Activated T-helper 9 cell treated with anti-CD3 and anti-CD28 coated beads, Interleukin-2, amount 50 U/mL, for 16 hours (primary cell): ENCODE results near the gene SLC16A2.

ENCODE experiments used
- DNase-seq: peaks from one replicate; pipeline ENCODE4 v3.0.0-alpha.2; 2020; ENCODE audit warnings: low read depth

SLC16A2 gene

DNA sequence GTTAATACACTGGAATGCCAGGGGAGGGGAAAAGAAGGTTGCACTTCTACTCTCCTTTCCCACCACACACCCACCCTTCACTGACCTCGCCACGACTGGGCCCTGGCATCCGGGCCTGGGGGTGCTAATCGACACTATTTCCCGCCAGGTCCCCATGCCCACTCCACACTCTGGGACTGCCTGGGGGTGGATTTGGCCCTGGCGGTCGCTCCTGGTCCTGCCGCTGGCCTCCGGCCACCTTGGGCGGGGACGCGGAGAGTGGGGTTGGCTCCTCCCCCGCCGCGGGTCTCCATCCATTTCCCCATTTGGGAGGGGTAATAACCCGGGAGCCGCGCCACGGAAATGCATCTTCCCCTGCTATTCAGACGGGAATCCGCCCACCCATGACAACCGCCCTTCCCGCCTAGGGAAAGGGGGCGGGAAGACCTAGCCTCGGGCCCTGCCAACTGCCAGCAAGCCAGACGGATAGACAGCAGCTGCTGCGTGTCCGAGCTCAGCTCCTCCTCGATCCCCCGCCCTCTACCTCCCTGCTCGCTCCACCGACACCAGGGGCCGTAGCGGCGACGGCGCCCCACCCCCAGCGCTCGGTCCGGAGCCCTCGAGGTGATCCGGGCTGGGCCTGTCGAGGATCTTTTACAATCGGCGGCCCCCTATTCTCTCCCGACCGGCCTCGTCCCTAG lies 115.0 kb downstream of the SLC16A2 start:
- peak; percentile 12 for DNase-seq

DNA sequence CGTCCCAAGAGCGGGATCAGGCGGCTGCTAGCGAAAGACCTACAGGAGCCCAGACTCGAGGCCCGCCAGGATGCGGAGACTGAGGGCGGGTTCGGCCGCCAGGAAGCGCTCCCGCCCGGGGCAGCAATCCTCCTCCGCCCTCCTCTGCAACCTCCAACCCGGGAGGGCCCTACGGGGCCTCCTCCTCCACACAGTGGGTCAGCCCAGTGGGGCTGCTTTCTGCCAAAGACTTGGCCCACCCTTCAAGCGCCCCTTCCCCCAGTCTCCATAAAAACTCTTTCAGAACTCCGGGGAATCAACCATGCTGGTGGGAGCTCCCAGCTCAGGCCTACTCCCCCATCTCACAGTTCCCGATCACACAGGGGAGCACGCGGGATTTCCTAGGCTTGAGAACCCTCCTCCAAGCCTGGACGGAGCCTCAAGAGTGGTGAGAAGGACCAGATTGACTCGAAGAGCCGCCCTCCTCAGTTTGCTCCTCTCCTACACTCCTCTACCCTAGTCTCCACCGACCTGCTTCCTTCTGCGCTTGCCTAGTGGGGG lies 115.6 kb downstream of the SLC16A2 start:
- no peak for DNase-seq

DNA sequence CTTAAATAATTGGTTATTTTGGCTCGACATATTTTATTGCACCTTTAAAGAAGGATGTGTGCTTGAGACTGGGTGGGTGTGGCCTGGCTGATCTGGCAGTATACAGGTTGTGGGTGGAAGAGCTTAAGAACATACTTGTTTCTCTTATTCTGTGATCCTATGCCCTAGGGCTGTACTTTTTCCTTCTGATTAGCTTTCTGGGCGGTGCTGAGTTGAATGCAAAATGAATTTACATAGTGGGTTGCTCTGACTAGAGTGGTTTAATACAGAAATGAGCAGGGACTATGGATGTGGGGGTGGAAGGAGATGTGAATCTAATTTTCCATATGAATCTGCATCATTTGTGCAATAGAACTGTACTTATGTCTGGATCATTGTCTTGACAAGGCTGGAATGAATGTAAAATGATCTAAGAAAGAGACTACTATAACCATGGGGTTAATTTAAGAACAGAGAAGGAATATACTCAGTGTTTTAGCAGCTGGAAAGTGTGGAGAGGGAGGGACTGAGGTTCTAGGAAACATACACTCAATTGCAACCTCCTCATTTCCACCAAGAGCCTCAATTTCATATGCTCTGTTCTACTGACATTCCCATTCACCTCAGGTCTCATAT lies 119.4 kb downstream of the SLC16A2 start:
- no peak for DNase-seq

DNA sequence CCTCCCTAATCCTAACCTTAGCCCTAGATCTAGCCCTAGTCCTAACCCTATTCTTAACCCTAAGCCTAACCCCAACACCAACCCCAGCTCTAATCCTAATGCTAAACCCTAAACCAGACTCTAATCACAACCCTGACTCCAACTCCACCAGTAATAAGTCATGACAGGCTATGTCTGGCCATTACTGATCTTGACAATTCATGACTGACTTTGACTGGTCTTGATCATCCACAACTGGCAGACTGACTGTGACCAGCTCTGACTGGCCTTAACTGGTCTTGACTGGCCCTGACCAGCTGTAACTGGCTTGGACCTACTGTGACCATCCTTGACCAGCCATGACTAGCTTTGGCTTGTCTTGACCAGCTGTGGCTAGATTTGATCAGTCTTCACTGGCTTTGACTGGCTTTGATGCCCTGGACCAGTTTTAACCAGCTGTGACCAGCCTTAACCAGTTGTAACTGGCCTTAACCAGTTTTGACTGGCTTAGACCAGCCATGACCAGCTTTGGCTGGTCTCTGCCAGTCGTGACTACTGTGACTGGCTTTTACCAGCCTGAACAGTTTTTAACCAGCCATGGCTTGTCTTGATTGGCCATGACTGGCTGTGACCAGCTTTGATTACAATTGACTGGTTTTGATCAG lies 124.7 kb downstream of the SLC16A2 start:
- DNase-seq, result no peak

DNA sequence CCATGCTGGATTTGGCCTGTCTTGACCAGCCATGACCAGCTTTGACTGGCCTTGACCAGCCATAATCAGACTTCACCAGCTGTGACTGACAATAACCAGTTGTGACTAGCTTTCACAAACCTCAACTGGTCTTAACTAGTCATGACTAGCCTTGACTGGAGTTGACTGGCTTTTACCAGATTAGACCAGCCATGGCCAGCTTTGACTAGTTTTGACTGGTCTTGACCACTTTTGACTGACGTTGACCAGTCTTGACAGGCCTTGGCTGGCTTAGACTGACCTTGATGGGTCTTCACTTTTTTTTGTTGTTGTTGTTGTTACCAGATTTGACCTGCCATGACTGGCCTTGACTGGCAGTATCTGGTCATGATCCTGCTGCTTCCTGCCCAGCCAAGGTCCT lies 125.7 kb downstream of the SLC16A2 start:
- no peak for DNase-seq

DNA sequence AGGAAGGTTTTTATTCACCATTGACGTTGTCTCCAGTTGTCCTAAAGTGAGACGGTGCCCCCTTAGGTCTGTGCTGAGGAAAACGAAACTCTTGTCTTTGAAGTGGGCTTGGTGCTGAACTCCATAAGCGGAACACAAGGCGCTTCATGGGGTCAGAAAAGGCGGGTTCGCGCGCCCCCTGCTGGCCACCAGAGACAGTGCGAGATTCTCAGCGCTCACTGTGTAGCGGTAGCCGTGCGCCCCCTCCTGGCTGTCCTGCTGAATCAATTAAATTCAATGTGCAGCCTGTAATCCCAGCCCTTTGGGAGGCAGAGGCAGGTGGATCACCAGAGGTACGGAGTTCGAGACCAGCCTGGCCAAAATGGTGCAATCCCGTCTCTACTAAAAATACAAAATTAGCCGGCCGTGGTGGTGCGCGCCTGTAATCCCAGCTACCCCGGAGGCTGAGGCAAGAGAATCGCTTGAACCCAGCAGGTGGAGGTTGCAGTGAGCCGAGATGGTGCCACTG lies 129.1 kb downstream of the SLC16A2 start:
- peak; percentile 83 for DNase-seq

DNA sequence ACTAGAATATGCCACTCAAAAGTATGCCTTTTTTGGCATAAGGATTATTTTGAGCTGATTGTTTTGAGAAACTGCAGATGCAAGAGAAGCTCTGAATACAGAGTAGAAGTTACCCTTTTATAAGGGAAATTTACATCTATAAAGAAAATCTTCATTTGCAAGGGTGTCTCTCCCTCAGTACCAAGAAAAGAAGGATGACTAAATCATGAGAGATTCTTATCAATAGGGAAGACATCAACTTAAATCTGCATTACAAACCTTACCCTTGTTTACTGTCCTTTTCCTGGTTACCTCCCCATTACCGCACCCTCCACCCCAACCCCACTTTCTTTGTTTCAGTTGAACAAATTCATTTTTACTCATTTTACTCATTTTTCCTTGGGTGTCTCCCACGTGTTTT lies 130.6 kb downstream of the SLC16A2 start:
- DNase-seq, result no peak

DNA sequence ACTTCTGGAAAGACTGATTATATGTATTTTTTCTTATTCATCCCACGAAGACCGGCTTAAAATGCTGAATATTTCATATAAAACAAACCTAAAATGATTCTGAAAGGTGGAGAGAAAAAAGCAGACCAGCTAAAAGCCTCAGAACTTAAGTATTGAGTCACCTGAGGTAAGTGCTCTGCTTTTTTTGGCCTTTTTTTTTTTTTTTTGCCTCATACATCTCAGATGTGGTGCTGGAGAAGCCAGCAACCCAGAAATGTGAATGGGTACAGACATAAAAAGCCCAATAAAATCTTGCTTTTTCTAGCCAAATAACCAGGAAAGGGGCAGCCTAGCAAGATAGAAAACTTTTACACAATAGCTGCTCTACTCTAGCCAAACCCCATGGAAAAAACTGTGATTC lies 136.1 kb downstream of the SLC16A2 start:
- DNase-seq, result no peak

DNA sequence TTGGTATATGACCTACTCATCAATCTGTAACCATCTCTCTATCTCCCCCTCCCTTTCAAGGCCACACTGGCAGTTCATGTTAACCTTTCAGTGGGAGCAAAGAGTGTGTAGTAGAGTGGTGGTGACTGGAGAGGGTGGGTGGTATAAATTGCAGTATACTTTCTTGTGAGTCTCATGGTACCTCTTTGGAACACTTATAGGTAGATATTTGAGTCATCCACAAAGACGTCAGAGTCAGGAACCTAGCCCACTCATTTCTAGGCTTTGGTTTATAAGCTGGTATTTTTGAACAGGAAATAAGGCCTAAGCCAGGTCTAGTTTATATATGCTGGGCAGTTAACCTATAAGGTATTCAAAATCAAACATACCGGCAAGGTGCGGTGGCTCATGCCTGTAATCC lies 156.8 kb downstream of the SLC16A2 start:
- DNase-seq, result no peak

DNA sequence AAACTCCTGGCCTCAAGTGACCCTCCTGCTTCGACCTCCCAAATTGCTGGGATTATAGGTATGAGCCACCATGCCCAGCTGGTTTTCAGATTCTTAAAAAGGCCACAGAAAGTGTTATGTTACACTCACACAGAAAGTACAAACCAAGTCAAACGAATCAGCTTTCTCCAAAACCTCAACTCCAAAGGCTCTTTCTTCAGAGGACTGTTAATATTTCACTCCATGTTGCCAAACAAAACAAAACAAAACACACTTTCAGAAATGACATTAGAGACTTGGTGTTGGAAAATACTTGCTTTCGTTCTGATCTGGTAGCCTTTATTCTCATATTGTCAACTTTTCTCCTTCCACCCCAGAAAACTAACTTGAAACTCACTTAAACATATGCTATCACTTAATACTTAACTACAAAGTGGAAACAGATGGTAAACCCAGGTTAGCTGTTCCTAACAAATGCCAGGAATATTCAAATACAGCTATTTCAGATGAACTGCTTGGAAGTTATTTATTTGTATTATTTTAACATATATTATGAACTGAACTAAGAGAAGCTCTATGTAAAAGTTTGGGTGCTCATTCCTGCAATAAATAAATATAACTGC lies 158.4 kb downstream of the SLC16A2 start:
- no peak for DNase-seq
